ENCODE results near the gene ARF6.

GRCh38 chr14:49898485-49898884 lies 5.6 kb downstream of the ARF6 start:
- no peak for TF ChIP-seq CTCF (conservative IDR thresholded peaks at IDR 0.05)
- TF ChIP-seq ZFX (IDR thresholded peaks at IDR 0.05): no peak

All from C4-2B (cell line).